ENCODE results near the gene CENATAC. TPM values are rescaled to one million over a fixed set of nuclear protein-coding genes. Genes with fewer than 3 reads are reported as not detected.

CENATAC gene
- total RNA-seq, 1 experiment from 2014 or later, result 46.9 TPM

DNA sequence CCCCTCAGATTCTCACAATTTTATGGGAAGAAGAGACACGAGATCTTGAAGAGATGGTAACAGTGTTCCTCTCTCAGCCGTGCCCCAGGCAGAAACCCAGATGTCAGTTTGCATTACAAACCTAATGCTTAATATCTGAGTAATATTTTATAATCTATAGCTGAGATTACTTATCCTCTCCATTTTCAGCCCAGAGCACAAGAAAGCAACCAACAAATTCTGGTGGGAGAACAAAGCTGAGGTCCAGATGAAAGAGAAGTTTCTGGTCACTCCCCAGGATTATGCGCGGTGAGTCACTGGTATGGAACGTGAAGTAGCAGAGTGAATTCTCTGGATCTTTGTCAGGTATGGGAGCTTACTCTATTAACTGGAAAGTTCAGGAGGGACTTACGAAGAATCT is 884 bp downstream of the CENATAC start:
- Mint-ChIP-seq H3K4me1 (ENCODE audit: low read depth, unreplicated experiment) (peaks cover 9% of the 10 kb centered on the region), H3K9me3 (ENCODE audit: low read depth, unreplicated experiment) (no peaks in the 10 kb centered on the region), H3K36me3 (ENCODE audit: insufficient read depth, unreplicated experiment) (peaks cover 43% of the 10 kb centered on the region), H3K27me3 (ENCODE audit: unreplicated experiment) (no peaks in the 10 kb centered on the region), H3K4me3 (ENCODE audit: low read depth, unreplicated experiment) (peak overlapping the region; percentile 99), H3K27ac (ENCODE audit: unreplicated experiment) (peak overlapping the region; percentile 45)
- intact Hi-C loops (cut with micrococcal nuclease; ENCODE audit: unreplicated experiment), result no loop called here
- TSS peak; percentile 46 for BruUV-seq (replicated peaks)
- CTCF ChIA-PET, result interaction anchor here (1.0 kb wide), 1 partner anchor 309 kb away, joined by 3 read pairs; no protein-coding TSS in a partner anchor
- peak; percentile 59 for DNase-seq
- TF ChIP-seq, protein P1, sequence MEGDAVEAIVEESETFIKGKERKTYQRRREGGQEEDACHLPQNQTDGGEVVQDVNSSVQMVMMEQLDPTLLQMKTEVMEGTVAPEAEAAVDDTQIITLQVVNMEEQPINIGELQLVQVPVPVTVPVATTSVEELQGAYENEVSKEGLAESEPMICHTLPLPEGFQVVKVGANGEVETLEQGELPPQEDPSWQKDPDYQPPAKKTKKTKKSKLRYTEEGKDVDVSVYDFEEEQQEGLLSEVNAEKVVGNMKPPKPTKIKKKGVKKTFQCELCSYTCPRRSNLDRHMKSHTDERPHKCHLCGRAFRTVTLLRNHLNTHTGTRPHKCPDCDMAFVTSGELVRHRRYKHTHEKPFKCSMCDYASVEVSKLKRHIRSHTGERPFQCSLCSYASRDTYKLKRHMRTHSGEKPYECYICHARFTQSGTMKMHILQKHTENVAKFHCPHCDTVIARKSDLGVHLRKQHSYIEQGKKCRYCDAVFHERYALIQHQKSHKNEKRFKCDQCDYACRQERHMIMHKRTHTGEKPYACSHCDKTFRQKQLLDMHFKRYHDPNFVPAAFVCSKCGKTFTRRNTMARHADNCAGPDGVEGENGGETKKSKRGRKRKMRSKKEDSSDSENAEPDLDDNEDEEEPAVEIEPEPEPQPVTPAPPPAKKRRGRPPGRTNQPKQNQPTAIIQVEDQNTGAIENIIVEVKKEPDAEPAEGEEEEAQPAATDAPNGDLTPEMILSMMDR (IDR thresholded peaks at IDR 0.05; ENCODE audit: unreplicated experiment), result no peak

DNA sequence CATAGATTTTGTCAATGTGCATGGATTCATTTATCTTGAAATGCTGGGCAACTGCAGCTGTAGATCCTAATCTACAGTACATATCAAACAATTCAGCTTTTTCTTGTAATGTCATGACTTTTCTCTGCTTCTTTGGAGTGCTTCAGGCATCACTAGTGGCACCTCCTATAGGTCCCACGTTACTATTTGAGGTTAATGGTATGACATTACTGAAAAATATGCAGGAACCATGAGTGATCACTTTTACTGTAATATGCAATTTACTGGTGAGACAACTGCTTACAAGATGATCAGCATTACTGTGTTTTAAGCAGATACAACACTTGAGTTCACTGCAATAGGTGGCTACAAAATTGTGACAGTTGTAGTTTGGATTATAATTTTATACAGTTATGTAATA is 3.0 kb downstream of the CENATAC start:
- Mint-ChIP-seq H3K9me3 (ENCODE audit: low read depth, unreplicated experiment) (no peaks in the 10 kb centered on the region), H3K27me3 (ENCODE audit: unreplicated experiment) (no peaks in the 10 kb centered on the region), H3K27ac (ENCODE audit: unreplicated experiment) (no peak overlapping the region), H3K4me3 (ENCODE audit: low read depth, unreplicated experiment) (no peak overlapping the region), H3K4me1 (ENCODE audit: low read depth, unreplicated experiment) (peaks cover 9% of the 10 kb centered on the region), H3K36me3 (ENCODE audit: insufficient read depth, unreplicated experiment) (peaks cover 43% of the 10 kb centered on the region)
- CTCF ChIA-PET, result no interaction called here
- no TSS peak for BruUV-seq (replicated peaks)
- TF ChIP-seq, protein P1 (IDR thresholded peaks at IDR 0.05; ENCODE audit: unreplicated experiment), result no peak
- DNase-seq, result no peak
- intact Hi-C loops (cut with micrococcal nuclease; ENCODE audit: unreplicated experiment), result no loop called here

DNA sequence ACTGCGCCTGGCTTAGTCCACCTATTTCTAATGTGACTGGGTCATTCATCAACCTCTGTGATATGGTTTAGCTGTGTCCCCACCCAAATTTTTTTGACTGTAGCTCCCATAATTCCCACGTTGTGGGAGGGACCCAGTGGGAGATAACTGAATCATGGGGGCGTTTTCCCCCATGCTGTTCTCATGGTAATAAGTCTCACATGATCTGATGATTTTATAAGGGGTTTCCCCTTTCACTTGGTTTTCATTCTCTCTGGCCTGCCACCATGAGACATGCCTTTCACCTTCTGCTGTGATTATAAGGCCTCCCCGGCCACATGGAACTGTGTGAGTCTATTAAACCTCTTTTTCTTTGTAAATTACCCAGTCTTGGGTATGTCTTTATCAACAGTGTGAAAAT is 8.7 kb downstream of the CENATAC start:
- no peak overlapping the region for H3K4me3 Mint-ChIP-seq (ENCODE audit: low read depth, unreplicated experiment)
- intact Hi-C loops (cut with micrococcal nuclease; ENCODE audit: unreplicated experiment), result no loop called here
- H3K27ac Mint-ChIP-seq (ENCODE audit: unreplicated experiment), result no peak overlapping the region
- no peak for DNase-seq
- H3K4me1 Mint-ChIP-seq (ENCODE audit: low read depth, unreplicated experiment), result peaks cover 9% of the 10 kb centered on the region
- TF ChIP-seq, protein P1 (IDR thresholded peaks at IDR 0.05; ENCODE audit: unreplicated experiment), result no peak
- CTCF ChIA-PET, result no interaction called here
- H3K27me3 Mint-ChIP-seq (ENCODE audit: unreplicated experiment), result no peaks in the 10 kb centered on the region
- no TSS peak for BruUV-seq (replicated peaks)
- H3K36me3 Mint-ChIP-seq (ENCODE audit: insufficient read depth, unreplicated experiment), result peaks cover 17% of the 10 kb centered on the region
- no peaks in the 10 kb centered on the region for H3K9me3 Mint-ChIP-seq (ENCODE audit: low read depth, unreplicated experiment)

DNA sequence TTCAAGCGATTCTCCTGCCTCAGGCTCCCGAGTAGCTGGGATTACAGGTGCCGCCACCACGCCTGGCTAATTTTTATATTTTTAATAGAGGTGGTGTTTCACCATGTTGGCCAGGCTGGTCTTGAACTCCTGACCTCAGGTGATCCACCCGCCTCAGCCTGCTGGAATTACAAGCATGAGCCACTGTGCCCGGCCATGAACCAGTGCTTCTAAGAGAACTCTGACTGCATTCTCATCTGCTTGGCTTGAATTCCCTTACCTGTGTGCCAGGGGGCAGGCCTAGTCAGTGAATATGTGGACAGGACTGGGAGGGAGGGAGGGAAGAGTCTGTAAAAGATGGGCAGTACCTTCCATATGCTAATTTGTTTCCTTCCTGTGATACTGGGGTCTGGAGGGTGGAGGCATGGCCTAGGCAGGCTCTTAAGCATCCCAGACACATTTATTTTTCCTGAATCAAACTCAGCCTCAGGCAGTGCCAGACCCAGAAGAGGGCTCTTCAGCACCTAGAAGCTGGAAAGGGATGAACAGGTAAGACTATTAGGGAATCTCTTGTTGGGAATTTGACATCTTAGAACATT is 13.6 kb downstream of the CENATAC start:
- no peak for DNase-seq
- H3K4me1 Mint-ChIP-seq (ENCODE audit: low read depth, unreplicated experiment), result peaks cover 17% of the 10 kb centered on the region
- H3K9me3 Mint-ChIP-seq (ENCODE audit: low read depth, unreplicated experiment), result no peaks in the 10 kb centered on the region
- intact Hi-C loops (cut with micrococcal nuclease; ENCODE audit: unreplicated experiment), result no loop called here
- H3K27me3 Mint-ChIP-seq (ENCODE audit: unreplicated experiment), result no peaks in the 10 kb centered on the region
- TF ChIP-seq, protein P1 (IDR thresholded peaks at IDR 0.05; ENCODE audit: unreplicated experiment), result no peak
- no peak overlapping the region for H3K4me3 Mint-ChIP-seq (ENCODE audit: low read depth, unreplicated experiment)
- H3K27ac Mint-ChIP-seq (ENCODE audit: unreplicated experiment), result no peak overlapping the region
- peaks cover 53% of the 10 kb centered on the region for H3K36me3 Mint-ChIP-seq (ENCODE audit: insufficient read depth, unreplicated experiment)
- CTCF ChIA-PET, result no interaction called here
- BruUV-seq (replicated peaks), result no TSS peak

Measured in Calu3 (cell line).